ENCODE measurements around the gene TRIM38.

Gene TRIM38

GRCh38 chr6:26028746-26029569, 66.4 kb downstream of the TRIM38 start:
- no peak for DNase-seq

GRCh38 chr6:26029570-26029856, 66.9 kb downstream of the TRIM38 start:
- no peak for DNase-seq

DNA sequence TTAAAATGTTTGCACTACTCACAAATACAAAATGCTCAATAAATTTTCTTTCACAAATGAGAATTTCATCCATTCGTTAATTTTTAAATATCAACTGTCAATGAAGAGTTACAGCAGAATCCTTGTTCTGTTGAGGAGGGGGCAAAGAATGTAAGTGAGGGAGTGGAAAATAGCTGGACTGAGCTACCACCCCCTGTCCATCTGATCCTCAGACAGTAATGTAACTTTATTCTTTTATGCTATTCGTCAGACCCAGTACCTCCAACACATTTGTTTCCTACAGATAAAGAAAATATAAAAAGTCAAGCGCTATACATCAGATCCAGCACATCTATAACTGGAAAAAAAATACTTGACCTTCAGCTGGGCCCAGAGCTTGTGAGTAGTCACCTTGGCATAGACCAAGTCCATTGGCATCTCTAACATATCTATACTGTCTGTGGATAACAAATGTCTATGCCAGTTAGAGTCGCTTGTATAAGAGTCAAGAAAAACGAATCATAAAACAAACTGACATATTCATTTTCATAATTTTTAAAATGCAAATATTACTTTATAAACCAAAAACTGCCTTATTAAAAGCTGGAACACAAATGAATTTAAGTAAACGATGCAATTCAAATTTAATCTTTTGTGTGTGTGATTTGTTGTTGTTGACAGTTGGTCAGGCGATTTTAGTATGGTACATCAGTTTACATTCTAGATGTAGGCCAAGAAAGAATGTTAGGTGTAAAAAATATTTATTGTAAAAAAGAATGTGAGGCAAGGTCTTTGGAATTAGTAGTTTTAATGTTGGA, 67.5 kb downstream of the TRIM38 start:
- DNase-seq, result no peak

DNA sequence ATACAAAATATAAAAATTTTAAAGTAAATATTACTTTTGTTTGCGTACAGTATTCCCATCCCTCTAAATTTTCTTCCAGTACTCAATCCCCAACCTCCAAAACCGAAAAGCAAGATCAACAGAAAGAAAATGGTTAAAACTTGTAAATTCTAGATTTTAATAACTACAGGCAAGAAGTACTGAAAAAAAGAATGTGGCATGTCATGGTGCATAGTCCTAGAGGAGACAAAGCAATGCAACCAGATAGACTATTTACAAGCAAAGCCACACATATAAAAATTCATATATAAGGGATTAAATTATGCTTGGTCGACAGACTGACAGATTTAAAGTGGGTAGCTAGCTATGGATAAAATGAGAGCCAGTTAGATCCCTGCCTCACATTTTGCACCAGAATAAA, 68.1 kb downstream of the TRIM38 start:
- DNase-seq, result no peak

DNA sequence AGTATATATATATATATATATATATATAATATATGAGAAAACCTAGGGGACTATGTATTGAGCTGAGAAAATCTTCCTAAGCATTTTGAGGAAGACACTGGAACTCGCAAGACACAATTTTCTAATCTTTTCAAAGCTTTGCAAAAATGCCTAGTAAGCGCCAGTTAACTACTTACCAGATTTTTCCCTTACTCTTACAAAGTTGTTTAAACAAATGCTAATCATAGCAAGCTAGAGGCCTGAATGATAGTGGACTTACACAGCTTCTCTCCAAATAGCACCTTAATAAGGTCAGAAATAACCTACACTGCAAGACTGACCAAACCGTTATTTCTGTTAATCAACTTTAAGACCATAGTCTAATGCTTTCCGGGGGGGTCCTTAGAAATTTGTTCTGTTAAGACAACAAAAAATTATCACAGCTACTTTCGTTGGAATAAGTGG, 68.6 kb downstream of the TRIM38 start:
- DNase-seq, result no peak

- peak; percentile 74 for DNase-seq
Observed at GRCh38 chr6:26031595-26032339, 69.2 kb downstream of the TRIM38 start.

DNA sequence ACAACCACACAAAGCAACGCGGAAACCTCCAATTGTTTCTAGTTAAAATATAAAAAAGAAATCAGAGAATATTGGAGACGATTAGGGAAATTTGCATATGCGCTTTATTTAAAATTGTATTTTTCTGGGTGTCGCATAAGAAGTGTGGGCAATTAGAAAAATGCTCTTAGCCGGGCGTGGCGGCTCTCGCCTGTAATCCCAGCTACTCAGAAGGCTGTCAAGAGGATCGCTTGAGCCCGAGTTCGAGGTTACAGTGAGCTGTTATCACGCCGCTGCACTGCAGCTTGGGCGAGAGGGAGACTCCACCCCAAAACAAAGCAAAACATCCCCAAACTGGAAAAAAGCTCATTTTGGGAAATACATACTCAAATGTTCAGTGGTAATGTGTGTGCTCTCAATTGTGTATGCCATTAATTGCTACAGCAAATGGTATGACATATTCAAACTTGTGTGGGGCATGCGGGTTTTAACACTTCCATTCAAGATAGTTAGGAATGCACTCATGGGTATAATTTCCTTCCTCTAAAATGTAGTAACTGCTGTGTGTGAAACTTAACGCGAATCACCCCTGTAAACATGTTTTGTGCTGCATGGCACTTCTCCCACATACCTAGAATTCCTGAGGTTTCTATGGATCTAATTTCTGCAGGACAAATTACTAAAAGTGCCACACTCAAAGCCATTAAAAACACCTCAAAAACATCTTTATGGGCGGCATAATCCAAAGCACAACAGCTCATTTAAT, 69.9 kb downstream of the TRIM38 start:
- peak; percentile 40 for DNase-seq

- peak; percentile 70 for DNase-seq
Observed at GRCh38 chr6:26033085-26033940, 70.7 kb downstream of the TRIM38 start.

DNA sequence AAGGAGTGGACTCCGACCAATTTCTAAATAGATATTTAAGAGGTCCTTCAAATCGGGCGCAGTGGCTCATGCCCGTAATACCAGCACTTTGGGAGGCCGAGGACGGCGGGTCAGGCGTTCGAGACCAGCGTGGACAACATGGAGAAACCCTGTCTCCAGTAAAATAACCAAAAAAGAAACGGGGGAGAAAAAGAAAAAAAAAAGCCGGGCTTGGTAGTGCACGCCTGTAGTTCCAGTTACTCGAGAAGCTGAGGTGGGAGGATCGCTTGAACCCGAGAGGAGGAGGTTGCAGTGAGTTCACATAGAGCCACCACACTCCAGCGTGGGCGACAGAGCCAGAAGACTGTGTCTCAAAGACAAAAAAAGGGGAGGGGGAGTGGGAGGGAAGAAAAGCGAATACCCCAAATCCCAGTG, 71.3 kb downstream of the TRIM38 start:
- DNase-seq, result peak; percentile 37

DNA sequence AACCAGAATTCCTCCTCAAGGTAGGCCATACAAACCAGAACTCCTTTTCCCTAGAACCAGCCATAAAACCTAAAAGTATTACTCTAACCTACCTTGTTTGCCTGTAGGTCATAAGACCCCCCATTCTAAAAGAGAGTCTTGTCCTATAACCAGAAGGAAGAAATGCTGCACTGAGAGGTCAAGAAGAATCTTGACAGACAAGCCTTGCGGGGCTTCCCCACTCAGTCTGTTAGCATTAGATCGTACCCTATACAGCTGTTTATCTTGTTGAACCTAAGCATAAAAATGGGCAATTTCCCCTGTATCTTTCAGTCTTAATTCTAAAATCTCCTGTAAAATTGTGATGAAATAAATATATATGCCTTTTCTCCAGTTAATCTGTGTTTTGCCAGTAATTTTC, 72.3 kb downstream of the TRIM38 start:
- no peak for DNase-seq
